SK-MEL-5 (cell line): ENCODE results near the gene TRMT5. TPM values are rescaled to one million over a fixed set of nuclear protein-coding genes. Genes with fewer than 3 reads are reported as not detected.

Source experiments
- DNase-seq: peaks from one replicate; pipeline ENCODE4 v3.0.0-alpha.2; 2016; ENCODE audit warnings: low read depth, low spot score
- in situ Hi-C: cut with HindIII; loops from 2 replicates; pipeline ENCODE4 v1.10.0; 2016; ENCODE audit warnings: low sequenced_read_pairs, high pct_unique_total_duplicates, low pct_unique_long_range_greater_than_20kb
- total RNA-seq: library from RNA; depleted of rRNA; stranded (reverse); fragments of >200 nt; shearing (Covaris generic); gene quantifications from 2 replicates; pipeline ENCODE4 v1.2.3, GENCODE V29; 2014

Gene TRMT5
- total RNA-seq, 1 experiment from 2014 or later = 12.6 TPM

DNA sequence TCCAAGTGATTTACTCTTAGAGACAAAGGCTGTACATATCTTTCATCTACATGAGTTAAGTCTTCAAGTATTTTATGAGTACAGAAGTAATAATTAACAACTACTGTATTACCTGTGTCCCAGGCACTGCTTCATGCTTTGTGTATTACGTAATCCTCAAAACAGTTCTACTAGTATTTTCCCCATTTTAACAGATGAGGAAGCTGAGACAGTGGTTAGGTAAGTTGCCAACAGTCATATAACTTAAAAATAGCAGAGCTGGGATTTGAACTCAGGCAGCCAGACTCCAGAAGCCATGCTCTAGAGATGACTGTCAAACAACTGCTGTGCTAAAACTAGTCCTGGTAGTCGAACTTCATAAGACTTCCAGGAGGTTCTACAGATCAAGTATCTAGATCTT lies 10.7 kb downstream of the TRMT5 start:
- in situ Hi-C loops = no loop called here
- no peak for DNase-seq

DNA sequence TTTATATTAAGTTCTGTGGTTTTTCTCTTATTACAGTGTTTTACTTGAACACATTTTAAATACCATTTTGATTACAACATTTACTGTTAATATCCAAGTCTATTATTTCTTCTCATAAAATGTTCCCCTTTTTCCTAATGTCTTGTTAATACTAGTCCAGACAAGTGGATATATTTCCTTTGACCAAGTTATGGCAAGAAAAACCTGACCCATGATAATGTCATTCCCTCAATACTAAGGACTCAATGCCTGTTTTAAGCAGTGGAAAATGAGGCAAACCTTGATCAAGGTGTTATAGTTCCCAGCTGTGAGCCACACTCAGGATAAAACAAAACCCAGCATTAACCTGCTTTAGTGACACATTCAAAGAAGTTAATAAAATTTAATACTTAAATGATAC lies 12.2 kb downstream of the TRMT5 start:
- DNase-seq = no peak
- in situ Hi-C loops = no loop called here

DNA sequence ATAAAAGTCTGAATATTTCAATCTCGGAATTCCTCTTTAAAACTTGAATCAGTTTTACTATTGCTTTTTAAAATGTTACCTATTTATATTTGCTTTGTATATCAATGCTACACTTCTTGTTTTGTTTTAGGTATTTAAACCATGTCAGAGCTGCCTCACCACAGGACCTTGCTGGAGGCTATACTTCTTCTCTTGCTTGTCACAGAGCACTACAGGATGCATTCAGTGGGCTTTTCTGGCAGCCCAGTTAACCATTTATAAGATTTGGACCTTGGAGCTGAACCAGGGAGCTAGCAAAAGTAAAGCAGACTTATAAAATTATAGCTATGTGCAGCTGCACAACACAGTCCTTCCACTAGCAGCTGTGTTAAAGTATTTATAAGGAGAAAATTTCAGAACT lies 12.8 kb downstream of the TRMT5 start:
- peak; percentile 8 for DNase-seq
- in situ Hi-C loops = no loop called here

DNA sequence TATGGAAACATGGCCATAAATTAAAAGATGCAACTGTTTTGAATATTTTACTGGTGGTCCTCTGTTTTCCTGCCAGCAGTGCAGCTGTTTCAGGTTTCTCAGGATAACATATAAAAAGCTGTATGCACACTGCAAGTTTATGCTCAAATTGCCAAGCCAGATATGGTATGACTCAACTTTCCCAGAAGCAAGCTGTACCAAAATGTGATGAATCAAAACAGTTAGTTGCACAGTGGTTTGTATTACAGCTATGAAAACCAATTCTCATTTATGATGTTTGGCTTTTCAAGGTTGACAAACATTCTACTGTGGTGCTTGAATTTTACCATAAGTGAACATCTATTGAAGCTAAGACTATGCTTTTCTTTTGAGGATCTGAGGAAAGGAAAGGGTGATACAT lies 15.5 kb downstream of the TRMT5 start:
- in situ Hi-C loops = no loop called here
- DNase-seq = no peak

DNA sequence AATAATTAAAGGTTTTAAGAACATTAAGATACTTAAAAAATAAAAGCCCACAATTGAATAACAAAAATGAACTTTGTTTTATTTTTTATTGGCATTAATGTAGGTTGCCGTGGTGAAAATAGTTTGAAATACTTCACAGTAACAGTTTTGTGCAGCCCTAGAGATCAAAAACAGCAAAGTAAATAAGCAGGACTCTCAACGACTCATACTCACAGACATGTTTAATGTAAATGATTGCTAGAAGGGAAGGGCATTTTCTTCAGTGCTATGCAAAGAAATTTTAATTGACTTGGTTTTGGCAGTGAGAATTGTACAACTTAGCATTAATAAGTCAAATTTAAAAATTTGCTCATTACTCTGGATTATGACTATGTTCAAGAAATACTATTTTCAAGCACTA lies 16.0 kb downstream of the TRMT5 start:
- DNase-seq = no peak

DNA sequence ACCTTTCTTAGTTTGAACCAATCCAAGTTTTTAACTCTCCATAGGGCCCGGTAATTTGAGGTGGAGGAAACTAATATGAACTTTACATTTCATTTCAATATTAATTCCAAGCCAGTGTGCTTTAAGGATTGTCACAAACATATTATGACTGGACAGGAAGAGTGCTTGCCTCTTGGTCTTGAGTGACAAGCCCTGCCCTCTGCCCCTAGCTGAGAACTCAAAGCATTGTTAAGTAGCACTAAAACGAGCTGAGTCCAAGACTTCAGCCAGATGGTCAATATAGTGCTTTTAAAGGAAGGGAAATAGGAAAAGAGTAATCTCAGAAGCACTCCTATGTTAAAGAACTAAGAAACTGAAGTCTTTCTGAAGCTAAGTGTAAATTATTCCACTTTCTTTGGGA lies 17.1 kb downstream of the TRMT5 start:
- in situ Hi-C loops = no loop called here
- DNase-seq = no peak

More for the DNA sequence above, 16.0 kb downstream of the TRMT5 start:
- in situ Hi-C loops = no loop called here

DNA sequence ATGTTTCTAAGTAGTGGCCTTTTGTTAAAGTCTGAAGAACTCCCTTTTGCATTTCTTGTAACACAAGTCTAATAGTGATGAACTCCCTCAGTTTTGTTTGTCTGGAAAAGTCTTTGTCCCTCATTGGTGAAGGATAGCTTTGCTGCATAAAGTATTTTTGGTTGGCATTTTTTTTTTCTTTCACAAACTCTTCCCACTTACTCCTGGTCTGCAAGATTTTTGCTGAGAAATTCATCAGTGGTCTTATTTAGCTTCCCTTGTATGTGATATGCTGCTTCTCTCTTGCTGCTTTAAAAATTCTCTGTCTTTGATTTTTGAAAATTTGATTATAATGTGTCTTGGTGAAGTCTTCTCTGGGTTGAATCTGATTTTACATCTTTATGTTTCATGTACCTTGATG lies 22.7 kb downstream of the TRMT5 start:
- DNase-seq = no peak
- in situ Hi-C loops = no loop called here

DNA sequence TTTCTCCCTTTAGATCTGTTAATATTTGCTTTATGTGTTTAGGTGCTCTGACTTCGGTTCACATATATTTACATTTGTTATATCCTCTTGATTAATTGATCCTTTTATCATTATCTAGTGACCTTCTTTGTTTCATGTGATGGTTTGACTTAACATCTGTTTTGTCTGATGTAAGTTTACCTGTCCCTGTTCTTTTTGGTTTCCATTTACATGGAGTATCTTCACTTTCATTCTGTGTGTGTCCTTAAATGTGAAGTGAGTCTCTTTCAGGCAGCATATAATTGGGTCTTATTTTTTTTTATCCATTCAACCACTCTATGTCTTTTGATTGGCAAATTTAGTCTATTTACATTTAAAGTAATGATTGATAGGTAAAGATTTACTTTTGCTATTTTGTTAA lies 24.2 kb downstream of the TRMT5 start:
- no peak for DNase-seq
- in situ Hi-C loops = no loop called here

DNA sequence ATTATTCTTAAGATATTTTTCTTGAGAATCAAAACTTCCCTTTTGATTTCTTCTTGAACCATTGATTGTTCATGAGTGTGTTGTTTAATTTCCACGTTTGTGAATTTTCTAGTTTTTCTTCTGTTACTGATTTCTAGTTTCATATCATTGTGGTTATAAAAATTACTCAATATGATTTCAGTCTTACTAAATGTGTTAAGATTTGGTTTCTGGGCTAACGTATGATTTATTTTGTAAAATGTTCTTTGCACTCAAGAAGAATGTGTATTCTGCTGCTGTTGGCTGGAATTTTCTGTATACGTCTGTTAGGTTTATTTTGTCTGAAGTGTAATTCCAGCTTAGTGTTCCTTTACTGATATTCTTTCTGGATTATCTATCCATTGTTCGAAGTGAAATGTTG lies 24.7 kb downstream of the TRMT5 start:
- in situ Hi-C loops = no loop called here
- DNase-seq = no peak

DNA sequence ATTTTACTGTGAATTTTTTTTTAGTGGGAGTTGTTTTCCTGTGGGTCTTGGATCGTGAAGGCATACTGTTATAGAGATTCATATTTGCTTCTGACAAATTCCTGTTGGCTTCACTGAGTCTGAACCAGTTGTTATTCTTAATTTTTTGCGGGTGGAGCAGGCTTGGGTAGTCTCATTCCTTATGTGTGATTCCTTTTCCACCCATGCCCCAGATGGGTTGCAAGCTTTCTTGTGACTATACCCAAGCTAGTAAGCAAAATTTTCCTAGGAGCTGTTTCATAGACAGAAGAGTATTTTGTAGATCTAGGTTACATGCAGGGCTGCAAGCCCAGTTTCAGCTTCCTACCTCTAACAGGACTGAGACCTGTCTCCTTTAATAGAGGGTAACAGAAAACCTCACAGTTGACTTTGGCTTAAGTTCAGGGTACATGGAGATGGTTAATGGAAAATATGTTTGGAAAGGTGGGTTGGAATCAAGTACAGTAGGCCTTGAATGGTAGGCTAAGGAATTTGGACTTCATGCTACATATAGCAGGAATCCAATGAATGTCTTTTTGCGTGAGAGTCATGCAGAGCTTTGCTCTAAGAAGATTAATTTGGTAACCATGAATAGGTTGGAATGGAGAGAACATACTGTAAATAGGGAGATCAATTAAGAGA lies 29.0 kb downstream of the TRMT5 start:
- in situ Hi-C loops = no loop called here
- no peak for DNase-seq

DNA sequence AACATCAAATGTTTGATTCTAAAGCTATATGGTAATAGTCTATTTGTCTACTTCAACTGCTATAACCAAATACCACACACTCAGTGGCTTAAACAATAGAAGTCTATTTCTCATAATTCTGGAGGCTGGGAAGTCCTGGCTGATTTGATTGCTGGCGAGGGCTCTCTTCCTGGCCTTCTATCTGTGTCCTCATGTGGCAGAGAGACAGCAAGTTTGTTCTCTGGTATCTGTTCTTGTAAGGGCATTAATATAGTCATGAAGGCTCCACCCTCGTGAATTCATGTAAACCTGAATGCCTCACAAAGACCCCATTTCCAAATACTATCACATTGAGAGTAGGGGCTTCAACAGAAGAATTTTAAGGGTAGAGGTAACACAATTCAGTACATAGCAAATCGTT lies 34.1 kb downstream of the TRMT5 start:
- in situ Hi-C loops = no loop called here
- no peak for DNase-seq

DNA sequence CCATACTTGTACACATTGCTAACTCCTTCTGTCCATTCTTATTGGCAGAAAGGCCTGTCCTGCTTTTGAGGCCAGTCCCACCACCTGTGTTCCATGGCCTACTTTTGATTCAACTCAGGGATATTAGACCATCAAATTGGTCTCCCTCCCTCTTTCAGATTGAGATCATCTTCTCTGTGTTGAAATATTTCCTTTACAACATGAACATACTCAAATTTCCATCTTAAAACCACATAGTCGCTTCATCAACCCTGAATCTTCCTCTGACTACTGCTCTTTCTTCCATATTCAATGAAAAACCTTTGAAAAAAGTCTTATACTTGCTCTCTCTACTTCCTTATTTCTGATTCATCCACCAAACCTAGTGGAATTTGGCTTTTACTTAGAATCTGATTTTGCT lies 34.9 kb downstream of the TRMT5 start:
- in situ Hi-C loops = no loop called here
- no peak for DNase-seq

DNA sequence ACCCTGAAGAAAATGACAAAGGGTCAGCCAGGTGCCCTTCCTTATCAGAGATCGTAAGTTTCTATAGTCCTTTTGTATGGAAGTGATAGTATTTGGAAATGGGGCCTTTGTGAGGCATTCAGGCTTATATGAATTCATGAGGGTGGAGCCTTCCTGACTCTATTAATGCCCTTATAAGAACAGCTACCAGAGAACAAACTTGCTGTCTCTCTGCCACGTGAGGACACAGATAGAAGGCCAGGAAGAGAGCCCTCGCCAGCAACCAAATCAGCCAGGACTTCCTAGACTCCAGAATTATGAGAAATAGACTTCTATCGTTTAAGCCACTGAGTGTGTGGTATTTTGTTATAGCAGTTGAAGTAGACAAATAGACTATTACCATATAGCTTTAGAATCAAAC lies 36.7 kb downstream of the TRMT5 start:
- peak; percentile 60 for DNase-seq
- in situ Hi-C loops = no loop called here

DNA sequence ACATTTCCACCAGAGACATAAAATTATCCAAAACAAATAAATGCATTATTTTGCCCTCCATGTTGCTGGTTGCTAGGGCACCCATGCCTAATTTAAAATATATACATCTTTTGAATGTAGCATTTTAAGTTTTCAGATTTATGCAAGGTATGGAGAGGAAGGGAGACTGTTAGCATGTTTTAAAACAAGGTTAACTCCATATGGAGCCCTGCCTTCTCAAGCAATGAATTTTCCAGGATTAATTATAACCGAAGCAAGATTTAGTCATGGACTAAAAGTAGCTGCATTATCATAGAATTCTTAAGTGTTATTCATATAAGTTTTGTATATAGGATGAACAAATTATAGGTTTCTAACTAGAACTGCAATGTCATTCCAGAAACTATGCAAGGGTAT lies 37.2 kb downstream of the TRMT5 start:
- DNase-seq = no peak
- in situ Hi-C loops = no loop called here

DNA sequence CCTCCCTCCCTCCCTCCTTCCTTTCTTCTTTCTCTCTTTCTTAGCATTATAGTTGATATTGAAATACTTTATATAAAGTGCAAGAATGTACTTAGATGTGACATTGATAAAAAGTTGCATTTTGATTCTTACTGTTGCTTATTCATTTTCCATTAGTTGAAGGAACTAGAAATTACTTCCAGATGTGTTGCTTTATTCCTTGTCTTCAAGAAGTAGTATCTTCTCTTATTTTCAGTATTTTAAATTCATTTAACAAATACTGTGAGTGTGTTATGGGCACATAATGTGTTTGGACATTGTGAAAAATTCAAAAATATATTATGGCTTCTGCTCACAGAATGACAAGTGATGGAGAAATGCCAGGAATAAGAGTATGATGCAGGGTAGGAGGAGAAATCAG lies 45.6 kb downstream of the TRMT5 start:
- DNase-seq = no peak
- in situ Hi-C loops = no loop called here

DNA sequence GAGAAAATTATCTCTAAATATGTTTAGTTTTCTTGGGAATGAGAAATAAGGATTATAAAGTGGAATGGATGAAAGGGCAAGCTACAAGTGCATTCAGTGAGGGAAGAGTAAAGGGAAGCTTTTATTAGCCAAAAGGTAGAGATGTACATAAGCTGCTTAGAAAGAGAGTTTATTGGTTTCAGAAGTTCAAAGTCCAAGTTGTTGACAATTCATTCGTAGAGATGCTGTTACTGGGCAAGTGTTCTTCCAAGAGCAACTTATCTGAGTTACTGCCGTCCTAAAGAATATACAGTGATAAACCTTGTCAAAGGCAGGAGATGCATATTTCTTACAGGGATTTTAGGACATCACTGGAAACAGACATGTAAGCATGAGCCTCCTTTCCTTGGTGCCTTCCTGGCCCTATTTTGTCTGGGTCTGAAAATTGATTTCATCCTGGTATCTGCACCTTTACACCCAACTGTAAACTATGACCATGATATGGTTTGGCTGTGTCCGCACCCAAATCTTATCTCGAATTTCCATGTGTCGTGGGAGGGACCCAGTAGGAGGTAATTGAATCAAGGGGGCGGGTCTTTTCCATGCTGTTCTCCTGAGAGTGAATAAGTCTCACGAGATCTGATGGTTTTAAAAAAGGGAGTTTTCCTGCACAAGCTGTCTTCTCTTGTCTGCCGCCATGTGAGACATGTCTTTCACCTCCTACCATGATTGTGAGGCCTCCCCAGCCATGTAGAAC lies 46.8 kb downstream of the TRMT5 start:
- DNase-seq = no peak
- in situ Hi-C loops = no loop called here

DNA sequence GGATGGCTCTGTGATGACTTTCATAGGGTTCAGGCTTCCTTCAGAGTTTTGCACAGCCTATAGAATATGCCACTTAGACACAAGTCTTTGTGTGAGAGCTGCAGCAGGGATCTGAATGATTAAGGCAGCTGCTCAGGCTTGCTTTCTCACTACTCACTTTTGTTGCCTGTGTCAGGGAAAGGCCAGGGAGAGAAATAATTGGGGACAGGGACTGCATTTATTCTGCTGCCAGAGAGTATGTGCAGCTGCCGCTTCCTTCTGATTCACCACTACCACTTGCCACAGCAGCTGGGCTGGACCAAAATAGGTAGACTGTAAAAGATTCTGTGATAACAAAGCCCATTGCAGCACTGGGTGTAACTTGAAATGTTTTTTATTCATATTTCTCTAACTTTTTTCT lies 49.7 kb downstream of the TRMT5 start:
- in situ Hi-C loops = no loop called here
- no peak for DNase-seq

DNA sequence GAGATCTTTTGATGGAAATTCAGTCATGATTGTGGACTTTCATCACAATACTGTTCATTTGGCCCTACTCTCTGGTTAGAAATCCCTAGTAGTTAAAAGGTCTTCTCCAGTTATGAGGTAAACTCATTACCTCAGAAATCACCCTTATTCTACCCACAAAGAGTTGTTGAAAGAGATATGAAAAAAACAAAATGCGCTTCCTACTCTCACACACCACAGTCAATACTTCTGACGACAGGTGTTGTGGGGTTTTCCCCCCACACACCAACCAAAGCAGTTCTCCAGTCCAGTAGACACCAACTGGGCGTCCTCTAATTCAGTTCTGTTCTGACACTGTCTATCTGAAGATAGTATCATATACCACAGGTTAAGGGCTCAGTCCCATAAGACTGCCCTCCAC lies 54.9 kb downstream of the TRMT5 start:
- in situ Hi-C loops = no loop called here
- no peak for DNase-seq

DNA sequence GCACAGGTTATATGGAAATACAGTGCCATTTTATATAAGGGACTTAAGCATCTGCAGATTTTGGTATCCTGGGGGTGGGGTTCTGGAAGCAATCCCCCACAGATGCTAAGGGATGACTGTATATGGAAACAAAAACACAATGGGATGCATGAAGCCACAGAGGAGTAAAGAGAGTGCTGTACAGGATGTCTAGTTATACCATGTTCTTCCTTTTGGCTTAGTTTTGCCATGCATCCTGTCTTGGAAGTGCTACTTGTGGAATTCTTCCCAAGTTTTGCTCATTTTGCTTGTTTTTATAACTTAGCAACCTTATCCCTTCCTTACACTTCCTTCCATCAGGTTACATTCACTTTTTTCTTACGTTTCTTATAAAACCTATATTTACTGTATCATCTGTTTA lies 55.6 kb downstream of the TRMT5 start:
- in situ Hi-C loops = no loop called here
- no peak for DNase-seq
